Gastrocnemius medialis (tissue), 4 donors: ENCODE results near the gene HBE1.

Experiments used
- POLR2A ChIP-seq, 2 donors: fragments of 450-650 bp; IDR thresholded peaks; one replicate each; pipeline ENCODE4 v1.6.1; 2017; ENCODE audit warnings: antibody characterized with exemption in 2 of 2, mild to moderate bottlenecking in 2 of 2, moderate library complexity in 2 of 2
- TF ChIP-seq, protein P1 (sequence below), 5 experiments: fragments of 450-650 bp in 3 of 5; fragments of 200-600 bp in 2 of 5; sonication (generic) in 2 of 5; IDR thresholded peaks in 4 of 5; conservative IDR thresholded peaks in 1 of 5; 1 replicate in 4 of 5; 2 replicates in 1 of 5; pipeline ENCODE4 v1.5.1; 2016 to 2019; ENCODE audit warnings: antibody characterized with exemption in 5 of 5, mild to moderate bottlenecking in 3 of 5, moderate library complexity in 3 of 5

GRCh38 chr11:5277807-5278382, 8.2 kb upstream of the HBE1 start:
- TF ChIP-seq, protein P1, sequence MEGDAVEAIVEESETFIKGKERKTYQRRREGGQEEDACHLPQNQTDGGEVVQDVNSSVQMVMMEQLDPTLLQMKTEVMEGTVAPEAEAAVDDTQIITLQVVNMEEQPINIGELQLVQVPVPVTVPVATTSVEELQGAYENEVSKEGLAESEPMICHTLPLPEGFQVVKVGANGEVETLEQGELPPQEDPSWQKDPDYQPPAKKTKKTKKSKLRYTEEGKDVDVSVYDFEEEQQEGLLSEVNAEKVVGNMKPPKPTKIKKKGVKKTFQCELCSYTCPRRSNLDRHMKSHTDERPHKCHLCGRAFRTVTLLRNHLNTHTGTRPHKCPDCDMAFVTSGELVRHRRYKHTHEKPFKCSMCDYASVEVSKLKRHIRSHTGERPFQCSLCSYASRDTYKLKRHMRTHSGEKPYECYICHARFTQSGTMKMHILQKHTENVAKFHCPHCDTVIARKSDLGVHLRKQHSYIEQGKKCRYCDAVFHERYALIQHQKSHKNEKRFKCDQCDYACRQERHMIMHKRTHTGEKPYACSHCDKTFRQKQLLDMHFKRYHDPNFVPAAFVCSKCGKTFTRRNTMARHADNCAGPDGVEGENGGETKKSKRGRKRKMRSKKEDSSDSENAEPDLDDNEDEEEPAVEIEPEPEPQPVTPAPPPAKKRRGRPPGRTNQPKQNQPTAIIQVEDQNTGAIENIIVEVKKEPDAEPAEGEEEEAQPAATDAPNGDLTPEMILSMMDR (IDR thresholded peaks at IDR 0.05 in 4 of 5, conservative IDR thresholded peaks at IDR 0.05 in 1 of 5) = no peak
- no peak for TF ChIP-seq POLR2A (IDR thresholded peaks at IDR 0.05)
